BLaER1 (cell line): ENCODE data around the gene KCTD8.

Source experiments
- H3K27ac ChIP-seq: shearing (Covaris generic); formaldehyde crosslinking; 2 replicates; pipeline ENCODE4 v1.8.1; 2022
- H3K27me3 ChIP-seq: shearing (Covaris generic); formaldehyde crosslinking; 2 replicates; pipeline ENCODE4 v1.8.1; 2022
- H3K36me3 ChIP-seq: shearing (Covaris generic); formaldehyde crosslinking; 2 replicates; pipeline ENCODE4 v1.8.1; 2022
- H3K4me1 ChIP-seq: shearing (Covaris generic); formaldehyde crosslinking; 2 replicates; pipeline ENCODE4 v1.8.1; 2022
- H3K4me2 ChIP-seq: shearing (Covaris generic); formaldehyde crosslinking; 2 replicates; pipeline ENCODE4 v1.8.1; 2022
- H3K4me3 ChIP-seq: shearing (Covaris generic); formaldehyde crosslinking; 2 replicates; pipeline ENCODE4 v1.8.1; 2022
- H3K9ac ChIP-seq: shearing (Covaris generic); formaldehyde crosslinking; 2 replicates; pipeline ENCODE4 v1.8.1; 2022
- H3K9me3 ChIP-seq: shearing (Covaris generic); formaldehyde crosslinking; 2 replicates; pipeline ENCODE4 v1.8.1; 2022
- H4K20me1 ChIP-seq: shearing (Covaris generic); formaldehyde crosslinking; 2 replicates; pipeline ENCODE4 v1.8.1; 2022
- Cebpa-rat ChIP-seq: shearing (Covaris generic); IDR thresholded peaks from 2 replicates; pipeline ENCODE4 v1.8.1; 2022

Gene KCTD8

DNA sequence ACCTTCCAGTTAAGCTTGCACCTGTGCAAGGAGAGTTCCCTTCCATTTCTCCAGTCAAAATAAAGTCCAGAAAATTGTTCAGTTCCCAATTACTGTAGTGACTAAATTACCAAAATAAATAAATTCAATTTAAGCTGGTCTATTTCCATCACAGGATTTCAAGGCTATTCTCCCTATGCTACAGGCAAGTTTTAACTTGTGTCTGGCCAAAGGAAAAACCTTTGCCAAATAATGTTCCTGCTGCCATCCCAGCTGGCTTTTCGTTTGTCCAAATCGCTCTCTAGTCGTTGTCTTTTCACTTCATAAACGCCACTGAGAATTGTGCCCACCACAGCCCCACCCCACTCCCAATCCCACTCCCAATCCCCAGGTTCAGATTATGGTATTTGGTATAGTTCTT is 2.4 kb downstream of the KCTD8 start:
- Histone ChIP-seq H3K27me3 (no peaks in the 10 kb centered on the region), H3K36me3 (no peaks in the 10 kb centered on the region), H4K20me1 (no peaks in the 10 kb centered on the region), H3K4me2 (no peak overlapping the region), H3K9me3 (peaks cover 18% of the 10 kb centered on the region), H3K27ac (no peak overlapping the region), H3K4me3 (no peak overlapping the region), H3K4me1 (no peaks in the 10 kb centered on the region; the same call in 1 of the 2 replicates), H3K9ac (no peak overlapping the region)
- no peak for TF ChIP-seq Cebpa-rat

- H3K4me3 ChIP-seq: no peak overlapping the region
- no peak for TF ChIP-seq Cebpa-rat
- H3K27ac ChIP-seq: no peak overlapping the region
- H3K9ac ChIP-seq: no peak overlapping the region
- H3K4me2 ChIP-seq: no peak overlapping the region
- no peaks in the 10 kb centered on the region for H3K36me3 ChIP-seq
- no peaks in the 10 kb centered on the region for H3K27me3 ChIP-seq
- H4K20me1 ChIP-seq: no peaks in the 10 kb centered on the region
- no peaks in the 10 kb centered on the region for H3K4me1 ChIP-seq
- H3K9me3 ChIP-seq: no peaks in the 10 kb centered on the region
These were observed 9.9 kb downstream of the KCTD8 start for GRCh38 chr4:44438687-44439086.

DNA sequence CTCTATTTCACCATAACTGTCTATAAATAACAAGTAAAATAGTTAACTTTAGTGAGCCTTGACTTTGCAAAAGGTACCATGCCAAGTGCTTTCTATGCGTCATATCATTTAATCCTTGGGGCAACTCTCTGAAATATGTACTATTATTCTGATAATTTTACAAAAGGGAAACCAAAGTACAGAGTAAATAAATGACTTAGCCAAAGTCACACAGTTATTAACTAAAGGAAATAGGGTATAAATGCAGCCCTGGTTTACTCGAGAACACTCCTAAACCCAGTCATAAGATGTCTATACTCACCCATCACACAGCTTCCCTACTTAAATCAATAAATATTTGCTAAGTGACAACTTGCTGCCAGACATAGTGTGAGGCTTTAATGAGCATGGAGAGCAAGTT is 14.4 kb downstream of the KCTD8 start:
- no peak overlapping the region for H3K27ac ChIP-seq
- H3K9me3 ChIP-seq: no peaks in the 10 kb centered on the region
- H3K27me3 ChIP-seq: no peaks in the 10 kb centered on the region
- H3K36me3 ChIP-seq: no peaks in the 10 kb centered on the region
- H3K9ac ChIP-seq: no peak overlapping the region
- no peaks in the 10 kb centered on the region for H4K20me1 ChIP-seq
- H3K4me3 ChIP-seq: no peak overlapping the region
- H3K4me2 ChIP-seq: no peak overlapping the region
- no peaks in the 10 kb centered on the region for H3K4me1 ChIP-seq
- TF ChIP-seq Cebpa-rat: no peak

- Histone ChIP-seq H3K4me2 (no peak overlapping the region), H3K4me1 (no peaks in the 10 kb centered on the region), H3K9me3 (no peaks in the 10 kb centered on the region), H3K9ac (no peak overlapping the region), H3K27me3 (no peaks in the 10 kb centered on the region), H4K20me1 (no peaks in the 10 kb centered on the region), H3K4me3 (no peak overlapping the region), H3K36me3 (no peaks in the 10 kb centered on the region), H3K27ac (no peak overlapping the region)
- TF ChIP-seq Cebpa-rat: no peak
These were observed 22.9 kb downstream of the KCTD8 start for GRCh38 chr4:44425614-44426208.

- H3K4me3 ChIP-seq: no peak overlapping the region
- H3K9ac ChIP-seq: no peak overlapping the region
- TF ChIP-seq Cebpa-rat: no peak
- H3K36me3 ChIP-seq: no peaks in the 10 kb centered on the region
- H4K20me1 ChIP-seq: no peaks in the 10 kb centered on the region
- no peaks in the 10 kb centered on the region for H3K27me3 ChIP-seq
- no peak overlapping the region for H3K4me2 ChIP-seq
- no peaks in the 10 kb centered on the region for H3K9me3 ChIP-seq
- H3K4me1 ChIP-seq: no peaks in the 10 kb centered on the region
- no peak overlapping the region for H3K27ac ChIP-seq
These were observed 25.7 kb downstream of the KCTD8 start for GRCh38 chr4:44422912-44423311.

DNA sequence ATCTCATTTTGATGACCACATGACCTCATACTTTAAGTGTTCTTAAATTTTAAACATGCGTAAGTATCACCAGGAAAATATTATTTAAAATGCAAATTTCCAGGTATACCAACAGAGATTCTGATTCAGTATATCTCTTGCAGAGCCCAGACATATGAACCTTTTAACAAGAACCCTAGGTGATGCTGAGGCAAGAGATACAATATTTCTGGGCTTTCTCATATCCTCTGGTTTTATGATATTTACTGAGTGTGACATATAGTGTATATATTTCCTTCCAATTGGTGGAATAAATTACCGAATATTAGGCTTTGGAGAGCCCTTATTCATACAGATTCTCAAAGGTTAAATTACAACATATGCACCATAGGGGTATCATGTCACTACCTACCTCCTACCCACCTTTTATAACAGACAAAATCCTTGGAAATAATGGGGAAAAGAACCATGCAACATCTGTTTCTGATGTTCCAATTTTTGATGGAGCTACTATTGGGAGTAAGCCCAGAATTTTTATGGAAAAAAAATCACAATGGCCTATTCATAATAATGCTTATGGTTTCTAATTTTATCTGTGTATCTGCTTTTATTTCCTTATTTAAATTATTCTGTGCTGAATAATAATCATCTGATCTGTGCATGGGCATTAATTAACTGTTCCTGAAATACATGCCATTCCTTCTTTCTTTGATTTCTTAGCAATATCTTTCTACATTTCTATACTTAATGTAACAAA is 27.1 kb downstream of the KCTD8 start:
- Histone ChIP-seq H3K9me3 (no peaks in the 10 kb centered on the region), H3K4me1 (no peaks in the 10 kb centered on the region), H4K20me1 (no peaks in the 10 kb centered on the region), H3K4me2 (no peak overlapping the region), H3K4me3 (no peak overlapping the region), H3K36me3 (no peaks in the 10 kb centered on the region), H3K27ac (no peak overlapping the region), H3K27me3 (no peaks in the 10 kb centered on the region), H3K9ac (no peak overlapping the region)
- TF ChIP-seq Cebpa-rat: no peak

GRCh38 chr4:44415251-44415650 is 33.4 kb downstream of the KCTD8 start:
- no peaks in the 10 kb centered on the region for H3K27me3 ChIP-seq
- no peaks in the 10 kb centered on the region for H4K20me1 ChIP-seq
- no peaks in the 10 kb centered on the region for H3K4me1 ChIP-seq
- H3K4me3 ChIP-seq: no peak overlapping the region
- H3K9ac ChIP-seq: no peak overlapping the region
- no peak overlapping the region for H3K27ac ChIP-seq
- no peak overlapping the region for H3K4me2 ChIP-seq
- H3K9me3 ChIP-seq: no peaks in the 10 kb centered on the region
- no peaks in the 10 kb centered on the region for H3K36me3 ChIP-seq
- TF ChIP-seq Cebpa-rat: no peak

DNA sequence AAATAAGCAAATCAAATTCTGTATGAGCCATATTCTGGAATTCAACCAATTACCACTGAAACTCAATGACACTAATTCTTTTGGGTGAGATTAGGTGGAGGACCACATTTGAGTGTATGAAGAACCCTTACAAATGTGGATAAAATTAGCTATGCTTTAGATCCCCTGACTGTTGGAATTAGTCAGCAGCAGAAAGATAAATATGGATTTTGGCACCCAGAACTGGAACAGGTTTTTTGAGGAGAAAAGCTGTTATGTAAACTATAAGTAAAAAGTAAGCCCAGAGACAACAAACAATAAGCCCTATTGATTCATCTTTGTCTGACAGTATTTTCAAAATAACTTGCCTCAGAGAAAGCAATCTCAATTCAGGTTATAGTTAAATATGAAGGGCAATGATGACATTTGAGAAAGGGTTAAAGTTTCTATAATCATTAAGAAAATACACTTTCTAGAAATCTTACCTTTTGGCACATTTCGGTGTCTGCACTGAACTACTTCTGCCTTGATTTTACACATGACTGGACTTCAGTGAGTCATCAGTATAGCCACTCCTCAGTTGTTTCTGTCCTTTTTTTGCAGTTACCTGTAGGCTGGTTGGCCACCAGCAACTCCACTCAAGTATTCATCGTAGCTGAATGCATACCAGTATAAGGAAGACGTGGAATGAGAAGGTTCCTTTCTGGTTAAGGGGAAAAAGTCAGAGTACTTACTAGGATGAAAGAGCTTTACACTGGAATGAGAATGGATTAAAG is 80.0 kb downstream of the KCTD8 start:
- no peak overlapping the region for H3K9ac ChIP-seq
- H3K4me3 ChIP-seq: no peak overlapping the region
- no peak overlapping the region for H3K27ac ChIP-seq
- H3K4me1 ChIP-seq: no peaks in the 10 kb centered on the region
- no peaks in the 10 kb centered on the region for H3K36me3 ChIP-seq
- no peaks in the 10 kb centered on the region for H4K20me1 ChIP-seq
- H3K9me3 ChIP-seq: no peaks in the 10 kb centered on the region
- H3K4me2 ChIP-seq: no peak overlapping the region
- no peak for TF ChIP-seq Cebpa-rat
- no peaks in the 10 kb centered on the region for H3K27me3 ChIP-seq

DNA sequence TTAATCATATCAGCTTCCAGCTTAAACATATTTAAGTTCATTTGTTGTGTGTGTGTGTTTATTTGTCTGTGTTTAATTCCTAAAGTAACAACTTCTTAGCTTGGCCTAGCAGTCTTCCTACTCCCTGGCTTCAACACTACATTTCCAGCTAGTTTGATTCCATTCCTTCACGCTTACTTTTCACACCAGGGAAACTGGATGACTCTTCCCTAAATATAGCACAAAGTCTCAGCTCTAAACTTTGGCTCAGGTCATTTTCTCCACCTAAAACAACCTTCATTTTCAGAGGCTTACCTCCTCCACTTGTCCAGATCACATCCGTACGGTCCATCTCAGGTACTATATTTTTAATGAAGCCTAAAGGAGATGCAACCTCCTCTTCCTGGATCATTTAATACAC is 94.4 kb downstream of the KCTD8 start:
- Histone ChIP-seq H3K9me3 (no peaks in the 10 kb centered on the region), H3K4me3 (no peak overlapping the region), H3K27ac (no peak overlapping the region), H3K4me2 (no peak overlapping the region), H3K9ac (no peak overlapping the region), H3K4me1 (no peaks in the 10 kb centered on the region), H4K20me1 (no peaks in the 10 kb centered on the region), H3K27me3 (no peaks in the 10 kb centered on the region), H3K36me3 (no peaks in the 10 kb centered on the region)
- no peak for TF ChIP-seq Cebpa-rat

DNA sequence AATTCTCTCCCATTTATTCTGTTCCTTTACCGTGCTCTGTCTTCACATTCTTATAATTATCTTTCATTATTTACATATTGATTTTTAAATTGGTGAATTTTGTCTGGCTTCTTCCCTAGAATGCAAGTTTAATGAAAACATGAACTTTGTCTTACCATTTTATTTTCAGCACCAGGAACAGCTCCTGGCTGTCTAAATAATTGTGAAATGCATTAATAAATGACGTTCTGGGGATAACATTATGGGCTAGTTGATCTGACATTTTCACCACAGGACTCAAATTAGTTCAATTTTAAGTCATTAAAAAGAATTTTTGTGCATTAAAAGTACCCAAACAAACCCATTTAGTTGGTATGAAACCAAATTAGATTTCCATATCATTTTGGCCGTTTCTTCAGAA is 97.5 kb downstream of the KCTD8 start:
- H3K9ac ChIP-seq: no peak overlapping the region
- H3K4me2 ChIP-seq: no peak overlapping the region
- no peak overlapping the region for H3K27ac ChIP-seq
- no peaks in the 10 kb centered on the region for H3K9me3 ChIP-seq
- H3K4me3 ChIP-seq: no peak overlapping the region
- H3K36me3 ChIP-seq: no peaks in the 10 kb centered on the region
- H3K27me3 ChIP-seq: no peaks in the 10 kb centered on the region
- no peaks in the 10 kb centered on the region for H3K4me1 ChIP-seq
- TF ChIP-seq Cebpa-rat: no peak
- no peaks in the 10 kb centered on the region for H4K20me1 ChIP-seq
